HG03378 (cell line): ENCODE data around the gene ZNF248.
"Not testable (repeated sequence)": the region's sequence is repeated elsewhere in the genome, so short reads cannot be mapped to it uniquely, and the experiment has no call there.

Experiments used
- ATAC-seq: cut with Tn5 transposase; IDR thresholded peaks from one replicate; pipeline ENCODE4 v1.9.1; 2021; ENCODE audit warnings: mild to moderate bottlenecking, moderate library complexity; ENCODE audit not compliant: unreplicated experiment

Gene ZNF248

DNA sequence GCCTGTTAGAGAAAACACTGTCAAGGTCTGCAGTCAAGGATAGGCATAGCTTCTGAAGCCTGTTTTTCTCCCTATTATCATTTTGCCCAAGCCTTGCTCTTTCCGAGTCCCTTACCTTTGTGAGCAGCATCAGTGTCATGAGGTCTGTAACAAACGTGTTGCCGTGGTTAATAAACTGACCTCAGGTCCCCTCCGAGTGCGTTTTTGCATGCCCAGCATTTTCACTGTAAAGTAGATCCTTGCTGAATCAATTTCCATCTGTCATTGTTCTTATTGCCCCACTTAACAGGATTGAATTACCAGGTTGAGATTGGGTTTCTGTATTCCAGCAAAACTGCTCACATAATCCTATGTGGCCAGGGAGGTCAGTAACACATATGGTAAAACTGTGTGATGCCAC, 110.3 kb downstream of the ZNF248 start:
- ATAC-seq = no peak

DNA sequence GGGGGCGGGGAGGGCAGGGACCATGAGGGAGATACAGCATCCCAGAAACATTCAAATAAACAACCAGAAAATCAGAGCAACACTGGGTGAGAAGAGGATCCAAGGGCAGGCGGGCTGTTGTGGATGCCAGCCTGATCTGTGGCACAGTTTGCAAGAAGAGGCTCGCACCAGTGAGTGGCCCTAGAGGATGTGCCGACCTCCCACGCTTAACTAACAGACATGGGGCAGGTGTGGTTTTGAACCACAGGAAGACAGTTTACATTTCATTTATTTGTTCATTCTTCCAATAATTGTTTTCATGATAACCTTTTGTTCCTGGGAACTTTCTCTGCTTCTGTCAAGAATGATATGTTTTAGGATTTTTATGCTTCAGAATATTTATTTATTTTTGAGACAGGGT, 115.6 kb downstream of the ZNF248 start:
- ATAC-seq = no peak

DNA sequence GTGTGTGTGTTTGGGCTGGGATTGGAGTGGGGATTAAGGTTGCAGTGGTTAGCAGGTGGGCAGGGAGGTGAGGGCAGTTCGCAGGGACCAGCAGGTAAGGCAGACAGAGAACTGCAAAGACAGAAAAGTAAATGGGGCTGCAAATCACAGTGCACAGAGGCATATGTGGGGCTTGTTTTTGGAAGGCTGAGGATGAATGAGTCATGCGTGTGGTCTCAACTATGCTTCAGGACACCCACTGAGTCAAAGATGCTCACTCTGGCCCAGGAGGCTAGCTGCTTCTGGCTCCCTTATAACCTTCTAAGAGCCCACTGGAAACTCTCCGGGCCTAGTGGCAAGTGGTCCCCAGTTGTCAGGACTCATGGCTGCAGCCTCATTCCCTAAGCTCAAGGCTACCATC, 118.2 kb downstream of the ZNF248 start:
- no peak for ATAC-seq

DNA sequence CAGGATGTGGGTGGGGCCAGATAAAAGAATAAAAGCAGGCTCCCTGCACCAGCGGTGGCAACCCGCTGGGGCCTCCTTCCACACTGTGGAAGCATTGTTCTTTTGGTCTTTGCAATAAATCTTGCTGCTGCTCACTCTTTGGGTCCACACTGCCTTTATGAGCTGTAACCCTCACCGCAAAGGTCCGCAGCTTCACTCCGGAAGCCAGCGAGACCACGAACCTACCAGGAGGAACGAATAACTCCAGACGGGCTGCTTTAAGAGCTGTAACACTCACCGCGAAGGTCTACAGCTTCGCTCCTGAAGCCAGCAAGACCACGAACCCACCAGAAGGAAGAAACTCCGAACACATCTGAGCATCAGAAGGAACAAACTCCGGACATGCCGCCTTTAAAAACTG, 119.2 kb downstream of the ZNF248 start:
- ATAC-seq = not testable (repeated sequence)

DNA sequence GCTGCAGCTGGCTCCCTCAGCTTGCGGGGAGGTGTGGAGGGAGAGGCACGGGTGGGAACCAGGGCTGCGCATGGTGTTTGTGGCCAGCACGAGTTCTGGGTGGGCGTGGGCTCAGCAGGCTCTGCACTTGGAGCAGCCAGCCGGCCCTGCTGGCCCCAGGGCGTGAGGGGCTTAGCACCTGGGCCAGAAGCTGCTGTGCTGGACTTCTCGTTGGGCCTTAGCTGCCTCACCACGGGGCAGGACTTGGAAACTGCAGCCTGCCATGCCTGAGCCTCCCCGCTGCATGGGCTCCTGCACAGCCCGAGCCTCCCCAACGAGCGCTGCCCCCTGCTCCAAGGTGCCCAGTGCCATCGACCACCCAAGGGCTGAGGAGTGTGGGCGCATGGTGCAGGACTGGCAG, 120.1 kb downstream of the ZNF248 start:
- no peak for ATAC-seq

DNA sequence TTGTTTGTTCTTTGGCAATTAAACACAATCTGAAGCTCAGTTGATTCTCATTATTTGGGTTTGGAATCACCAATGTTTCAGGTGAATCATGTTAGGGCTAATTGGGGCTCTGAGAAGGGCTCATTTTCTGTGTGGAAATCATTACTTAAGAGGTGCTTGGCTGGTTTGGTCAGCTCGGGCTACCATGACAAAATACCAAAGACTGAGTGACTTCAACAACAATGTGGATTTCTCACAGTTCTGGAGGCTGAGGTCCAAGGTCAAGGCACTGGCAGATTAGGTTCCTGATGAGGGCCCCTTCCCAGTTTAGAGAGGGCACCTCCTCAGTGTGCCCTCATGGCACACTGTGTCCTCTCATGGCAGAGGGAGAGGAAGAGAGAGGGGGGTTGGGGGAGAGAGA, 121.3 kb downstream of the ZNF248 start:
- no peak for ATAC-seq

DNA sequence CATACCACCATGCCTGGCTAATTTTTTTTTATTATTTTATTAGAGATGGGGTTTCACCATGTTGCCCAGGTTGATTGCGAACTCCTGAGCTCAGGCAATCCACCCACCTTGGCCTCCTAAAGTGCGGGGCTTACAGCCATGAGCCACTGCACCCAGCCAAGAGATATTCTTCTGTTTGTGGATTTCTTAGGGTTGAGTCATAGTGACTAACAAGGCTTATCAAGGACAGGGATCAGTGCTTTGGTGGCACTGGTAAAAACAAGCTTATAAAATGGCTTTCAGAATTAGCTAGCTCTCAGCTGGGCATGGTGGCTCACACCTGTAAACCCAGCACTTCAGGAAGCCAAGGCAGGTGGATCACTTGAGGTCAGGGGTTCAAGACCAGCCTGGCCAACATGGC, 122.4 kb downstream of the ZNF248 start:
- no peak for ATAC-seq
